OCI-LY1 (cell line): Measurements from ENCODE around the gene MICALL2.

ENCODE experiments used
- H2AFZ ChIP-seq: fragments of 200-600 bp; sonication (generic), shearing (Covaris generic); 2 replicates; pipeline ENCODE4 v1.6.0; 2014; ENCODE audit warnings: antibody characterized with exemption, mild to moderate bottlenecking, low read length
- H3F3A ChIP-seq: fragments of 200-600 bp; sonication (generic), shearing (Covaris generic); 2 replicates; pipeline ENCODE4 v1.6.0; 2014; ENCODE audit warnings: mild to moderate bottlenecking, antibody characterized with exemption, low read length, moderate library complexity; ENCODE audit not compliant: insufficient read depth
- H3K27ac ChIP-seq: fragments of 200-600 bp; sonication (generic); 2 replicates; pipeline ENCODE4 v1.5.1; 2014; ENCODE audit warnings: low read length, mixed run types, mild to moderate bottlenecking, low read depth; ENCODE audit not compliant: poor library complexity, severe bottlenecking
- H3K27me3 ChIP-seq: fragments of 200-600 bp; sonication (generic); 2 replicates; pipeline ENCODE4 v1.6.0; 2014; ENCODE audit warnings: antibody characterized with exemption, mild to moderate bottlenecking, low read length, moderate library complexity; ENCODE audit not compliant: insufficient read depth
- H3K36me3 ChIP-seq: fragments of 200-600 bp; sonication (generic); 2 replicates; pipeline ENCODE4 v1.6.1; 2014; ENCODE audit warnings: mild to moderate bottlenecking, antibody characterized with exemption, low read length, moderate library complexity, mixed read lengths; ENCODE audit not compliant: insufficient read depth
- H3K4me1 ChIP-seq: fragments of 200-600 bp; sonication (generic); 2 replicates; pipeline ENCODE4 v1.5.1; 2014; ENCODE audit warnings: mild to moderate bottlenecking, low read length, moderate library complexity; ENCODE audit not compliant: insufficient read depth, severe bottlenecking
- H3K4me2 ChIP-seq: fragments of 200-600 bp; sonication (generic), shearing (Covaris generic); 2 replicates; pipeline ENCODE4 v1.6.1; 2014; ENCODE audit warnings: low read length
- H3K4me3 ChIP-seq: fragments of 200-600 bp; sonication (generic); 2 replicates; pipeline ENCODE4 v1.5.1; 2014; ENCODE audit warnings: low read length, low read depth, mild to moderate bottlenecking, mixed read lengths; ENCODE audit not compliant: poor library complexity, severe bottlenecking
- H3K79me2 ChIP-seq: fragments of 200-600 bp; shearing (Covaris generic); 2 replicates; pipeline ENCODE4 v1.6.1; 2016; ENCODE audit warnings: mixed run types, low read length, mixed read lengths; ENCODE audit not compliant: insufficient read depth
- H3K9ac ChIP-seq: fragments of 200-600 bp; sonication (generic), shearing (Covaris generic); 2 replicates; pipeline ENCODE4 v1.6.1; 2014; ENCODE audit warnings: mild to moderate bottlenecking, low read length, mixed read lengths
- H3K9me2 ChIP-seq: fragments of 200-600 bp; sonication (generic), shearing (Covaris generic); 2 replicates; pipeline ENCODE4 v1.6.1; 2014; ENCODE audit warnings: low read depth, mild to moderate bottlenecking, low read length, mixed read lengths
- H3K9me3 ChIP-seq: fragments of 200-600 bp; shearing (Covaris generic); 2 replicates; pipeline ENCODE4 v1.6.1; 2014; ENCODE audit warnings: low read length, mixed read lengths
- H4K20me1 ChIP-seq: fragments of 200-600 bp; sonication (generic), shearing (Covaris generic); 2 replicates; pipeline ENCODE4 v1.6.0; 2016; ENCODE audit warnings: mild to moderate bottlenecking, low read length; ENCODE audit not compliant: insufficient read depth
- EZH2 ChIP-seq: fragments of 200-600 bp; sonication (generic), shearing (Covaris generic); IDR thresholded peaks from 2 replicates; pipeline ENCODE4 v1.8.0; 2017; ENCODE audit warnings: borderline replicate concordance, mixed run types, mild to moderate bottlenecking, antibody characterized with exemption, low read length, moderate library complexity, mixed read lengths
- TF ChIP-seq, protein P1 (sequence below): fragments of 200-600 bp; sonication (generic), shearing (Covaris generic); IDR thresholded peaks from 2 replicates; pipeline ENCODE4 v1.5.1; 2017; ENCODE audit warnings: mild to moderate bottlenecking, antibody characterized with exemption, low read length, moderate library complexity, mixed read lengths

The MICALL2 gene

DNA sequence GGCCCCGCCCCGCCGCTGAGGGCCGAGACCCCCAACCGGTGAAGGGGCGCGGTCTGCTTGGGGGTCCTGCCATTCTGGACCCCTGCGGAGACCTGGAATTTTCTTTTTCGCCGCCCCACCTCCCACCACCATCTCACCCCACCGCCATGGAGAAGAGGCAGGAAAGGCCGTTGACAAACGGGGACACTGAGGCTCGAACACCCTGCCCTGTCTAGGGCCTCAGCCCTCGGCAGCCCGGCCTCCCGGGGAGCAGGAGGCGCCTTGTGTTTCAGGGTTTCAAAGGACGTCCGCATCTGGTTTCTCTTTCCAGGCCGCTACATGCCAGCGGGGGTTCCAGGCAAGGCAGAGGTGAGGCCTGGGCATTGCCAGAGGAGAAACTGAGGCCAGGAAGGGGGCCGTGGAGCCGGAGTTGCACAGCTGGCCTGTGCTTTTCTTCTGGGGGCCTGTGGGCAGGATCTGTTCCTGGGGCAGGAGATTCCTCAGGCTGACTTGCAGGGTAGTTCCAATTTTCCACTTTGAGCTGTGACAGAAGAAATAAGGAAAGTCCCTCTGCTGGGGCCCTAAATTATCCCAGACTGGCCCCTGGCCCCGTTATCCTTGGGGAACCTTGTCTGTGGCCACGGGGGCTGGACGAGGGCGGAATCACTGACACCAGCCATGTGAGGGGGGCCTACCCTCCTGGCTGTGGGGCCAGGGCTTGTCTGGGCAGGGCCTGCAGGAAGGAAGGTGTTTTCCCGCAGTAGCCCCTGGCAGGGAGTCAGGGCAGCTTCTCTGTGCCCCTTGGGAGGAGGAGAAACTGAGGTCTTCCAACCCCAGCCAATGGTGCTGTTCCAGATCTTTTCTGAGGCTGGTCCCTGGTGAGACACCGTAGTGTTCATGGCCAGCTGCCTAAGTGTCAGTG lies 900 bp upstream of the MICALL2 start:
- Histone ChIP-seq H3K36me3 (no peaks in the 10 kb centered on the region), H3K79me2 (no peaks in the 10 kb centered on the region), H2AFZ (no peak overlapping the region), H3K9me2 (no peaks in the 10 kb centered on the region), H4K20me1 (no peaks in the 10 kb centered on the region), H3K9me3 (no peaks in the 10 kb centered on the region), H3F3A (no peaks in the 10 kb centered on the region), H3K27ac (no peak overlapping the region), H3K4me2 (no peak overlapping the region), H3K4me1 (no peaks in the 10 kb centered on the region), H3K9ac (no peak overlapping the region), H3K4me3 (no peak overlapping the region), H3K27me3 (peaks cover 4% of the 10 kb centered on the region; the same call in 1 of the 2 replicates)
- TF ChIP-seq, protein P1, sequence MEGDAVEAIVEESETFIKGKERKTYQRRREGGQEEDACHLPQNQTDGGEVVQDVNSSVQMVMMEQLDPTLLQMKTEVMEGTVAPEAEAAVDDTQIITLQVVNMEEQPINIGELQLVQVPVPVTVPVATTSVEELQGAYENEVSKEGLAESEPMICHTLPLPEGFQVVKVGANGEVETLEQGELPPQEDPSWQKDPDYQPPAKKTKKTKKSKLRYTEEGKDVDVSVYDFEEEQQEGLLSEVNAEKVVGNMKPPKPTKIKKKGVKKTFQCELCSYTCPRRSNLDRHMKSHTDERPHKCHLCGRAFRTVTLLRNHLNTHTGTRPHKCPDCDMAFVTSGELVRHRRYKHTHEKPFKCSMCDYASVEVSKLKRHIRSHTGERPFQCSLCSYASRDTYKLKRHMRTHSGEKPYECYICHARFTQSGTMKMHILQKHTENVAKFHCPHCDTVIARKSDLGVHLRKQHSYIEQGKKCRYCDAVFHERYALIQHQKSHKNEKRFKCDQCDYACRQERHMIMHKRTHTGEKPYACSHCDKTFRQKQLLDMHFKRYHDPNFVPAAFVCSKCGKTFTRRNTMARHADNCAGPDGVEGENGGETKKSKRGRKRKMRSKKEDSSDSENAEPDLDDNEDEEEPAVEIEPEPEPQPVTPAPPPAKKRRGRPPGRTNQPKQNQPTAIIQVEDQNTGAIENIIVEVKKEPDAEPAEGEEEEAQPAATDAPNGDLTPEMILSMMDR: no peak
- no peak for TF ChIP-seq EZH2

DNA sequence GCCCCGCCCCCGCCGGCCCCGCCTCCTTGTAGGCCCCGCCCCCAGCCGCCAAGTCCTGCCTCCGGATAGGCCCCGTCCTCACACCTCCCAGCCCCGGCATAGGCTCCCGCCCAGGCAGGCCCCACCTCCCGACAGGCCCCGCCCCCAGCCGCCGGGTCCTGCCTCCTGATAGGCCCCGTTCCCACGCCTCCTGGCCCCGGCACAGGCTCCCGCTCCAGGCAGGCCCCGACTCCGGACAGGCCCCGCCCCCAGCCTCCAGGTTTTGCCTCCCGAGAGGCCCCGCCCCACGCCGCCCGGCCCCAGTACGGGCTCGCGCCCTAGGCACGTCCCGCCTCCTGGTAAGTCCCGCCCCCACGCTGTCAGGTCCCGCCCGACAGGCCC lies 232 bp upstream of the MICALL2 start:
- H3K27me3 ChIP-seq: peaks cover 4% of the 10 kb centered on the region; the same call in 1 of the 2 replicates
- H3K36me3 ChIP-seq: no peaks in the 10 kb centered on the region
- no peaks in the 10 kb centered on the region for H3K9me3 ChIP-seq
- no peaks in the 10 kb centered on the region for H3K79me2 ChIP-seq
- no peaks in the 10 kb centered on the region for H3K4me1 ChIP-seq
- H3F3A ChIP-seq: no peaks in the 10 kb centered on the region
- H2AFZ ChIP-seq: no peak overlapping the region
- TF ChIP-seq, protein P1: no peak
- no peak for TF ChIP-seq EZH2
- no peak overlapping the region for H3K4me3 ChIP-seq
- H3K27ac ChIP-seq: no peak overlapping the region
- H3K9ac ChIP-seq: no peak overlapping the region
- no peak overlapping the region for H3K4me2 ChIP-seq
- H3K9me2 ChIP-seq: no peaks in the 10 kb centered on the region
- H4K20me1 ChIP-seq: no peaks in the 10 kb centered on the region

GRCh38 chr7:1457949-1458682 lies 1.2 kb downstream of the MICALL2 start:
- Histone ChIP-seq H3K27me3 (peaks cover 4% of the 10 kb centered on the region; the same call in 1 of the 2 replicates), H4K20me1 (no peaks in the 10 kb centered on the region), H3K4me1 (no peaks in the 10 kb centered on the region), H3K9me3 (no peaks in the 10 kb centered on the region), H3K36me3 (no peaks in the 10 kb centered on the region), H3K4me3 (no peak overlapping the region), H3F3A (no peaks in the 10 kb centered on the region), H3K9me2 (no peaks in the 10 kb centered on the region), H3K4me2 (no peak overlapping the region), H3K27ac (no peak overlapping the region), H2AFZ (no peak overlapping the region), H3K9ac (no peak overlapping the region), H3K79me2 (no peaks in the 10 kb centered on the region)
- no peak for TF ChIP-seq EZH2
- TF ChIP-seq, protein P1: no peak
